ENCODE results near the gene NKAIN2.
"Not testable (repeated sequence)": the region's sequence is repeated elsewhere in the genome, so short reads cannot be mapped to it uniquely, and the experiment has no call there.

Gene NKAIN2

DNA sequence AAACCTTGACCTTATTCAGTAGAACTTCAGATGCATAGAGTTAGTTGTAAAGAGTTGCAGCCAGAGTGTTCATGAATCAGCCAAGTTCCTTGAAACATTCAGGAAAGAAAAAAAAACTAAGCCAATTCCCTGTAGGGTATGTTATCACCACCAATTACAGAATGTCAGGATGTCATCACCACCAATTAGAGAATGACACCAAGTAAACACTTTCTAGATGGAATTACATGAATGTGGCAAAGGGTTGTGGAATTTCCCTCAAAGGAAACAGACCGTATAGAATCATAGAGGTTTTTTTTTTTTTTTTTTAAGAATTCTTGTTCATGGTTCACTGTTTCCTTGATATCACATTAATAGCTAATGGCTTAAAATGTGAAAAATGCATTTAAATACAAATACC, 686.5 kb downstream of the NKAIN2 start:
- DNase-seq, result no peak

DNA sequence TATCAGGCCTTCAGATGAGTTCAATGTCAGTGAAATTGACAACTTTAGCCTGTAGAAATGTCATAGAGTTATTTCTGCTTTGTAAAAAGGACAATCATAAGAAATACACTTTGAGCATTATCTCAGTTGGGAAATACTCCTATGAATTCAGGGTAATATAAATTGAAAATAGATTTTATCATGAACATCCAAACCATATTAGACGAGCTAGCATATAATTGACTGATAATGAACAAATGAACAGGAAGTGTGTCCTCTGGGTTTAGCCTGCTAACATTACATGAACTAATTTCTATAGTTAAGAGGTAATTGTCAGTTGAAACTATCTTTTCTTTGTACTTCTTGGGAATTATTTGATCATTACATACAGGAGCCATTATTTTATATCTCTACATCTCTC, 689.6 kb downstream of the NKAIN2 start:
- DNase-seq, result no peak

DNA sequence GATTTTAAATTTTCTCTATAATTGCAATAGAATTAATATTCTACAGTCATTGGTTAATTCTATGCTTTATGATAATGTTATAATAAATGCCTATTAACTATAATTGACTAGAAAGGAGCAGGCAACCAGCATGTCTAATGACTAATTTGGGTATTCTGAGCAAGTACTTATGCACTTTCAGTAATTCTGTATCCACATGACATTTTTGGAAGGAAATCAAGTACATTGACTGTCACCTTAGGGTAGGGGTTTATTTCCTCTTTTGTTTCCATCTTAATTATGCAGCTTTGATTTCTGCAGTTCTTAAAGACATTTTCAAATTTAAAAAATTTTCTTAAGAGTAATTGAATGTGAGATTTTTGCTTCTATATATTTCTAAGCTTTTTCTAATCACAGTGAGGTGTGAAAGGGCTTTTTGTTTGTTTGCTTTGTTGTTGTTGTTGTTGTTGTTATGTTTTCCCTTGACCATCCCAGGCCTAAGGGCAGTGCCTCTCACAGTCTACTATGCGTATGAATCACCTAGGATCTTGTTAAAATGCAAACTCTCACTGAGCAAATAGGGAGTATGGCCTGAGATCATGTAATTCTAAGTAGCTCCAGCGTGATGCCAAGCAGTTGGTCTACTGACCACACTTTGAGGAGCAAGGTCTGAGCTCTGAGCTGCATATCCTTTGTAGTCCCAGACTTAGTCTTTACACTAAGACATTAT, 691.4 kb downstream of the NKAIN2 start:
- DNase-seq, result no peak

DNA sequence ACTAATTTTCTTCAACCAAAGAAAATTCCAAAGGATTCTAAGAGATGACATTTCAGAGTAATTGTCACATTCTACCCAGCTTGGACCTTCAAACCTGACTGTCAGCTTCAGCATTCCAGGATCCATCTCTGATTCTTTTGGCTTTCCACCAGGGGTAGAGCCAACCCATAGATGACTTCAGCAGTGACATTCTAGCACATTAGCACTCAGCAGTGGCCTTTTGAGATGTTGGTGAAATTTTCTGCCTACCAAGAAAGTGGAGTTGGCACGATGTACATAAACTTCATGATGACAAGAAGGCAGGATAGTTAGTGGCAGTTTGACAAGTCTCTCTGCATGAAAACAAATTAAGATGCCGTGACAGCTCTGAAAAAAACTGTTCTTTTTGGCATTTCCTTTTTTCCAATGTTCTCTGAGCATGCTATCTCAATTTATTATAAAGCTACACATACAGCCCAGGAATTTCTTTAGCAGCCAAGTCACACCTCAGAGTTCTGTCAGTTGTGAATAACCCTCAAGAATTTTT, 692.1 kb downstream of the NKAIN2 start:
- DNase-seq, result peak in 1 of 56 donors; percentile 1

DNA sequence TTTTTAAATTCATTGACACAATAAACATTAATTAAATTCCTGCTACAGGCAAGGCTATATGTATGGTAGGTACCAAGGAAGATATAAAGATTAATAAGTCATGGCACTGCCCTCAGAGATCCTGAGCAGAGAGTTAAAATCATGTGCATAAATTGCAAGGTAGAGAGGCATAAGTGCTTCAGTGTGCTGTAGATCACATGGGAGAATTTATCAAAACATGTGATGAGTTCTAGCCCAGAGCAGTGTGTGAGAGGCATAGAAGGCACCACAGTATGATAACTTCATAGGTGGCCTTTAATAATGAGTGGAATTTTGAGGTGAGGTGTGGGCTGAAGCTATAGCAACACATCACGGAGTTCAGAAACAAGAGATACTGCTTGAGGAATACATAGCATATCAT, 692.7 kb downstream of the NKAIN2 start:
- DNase-seq, result no peak

DNA sequence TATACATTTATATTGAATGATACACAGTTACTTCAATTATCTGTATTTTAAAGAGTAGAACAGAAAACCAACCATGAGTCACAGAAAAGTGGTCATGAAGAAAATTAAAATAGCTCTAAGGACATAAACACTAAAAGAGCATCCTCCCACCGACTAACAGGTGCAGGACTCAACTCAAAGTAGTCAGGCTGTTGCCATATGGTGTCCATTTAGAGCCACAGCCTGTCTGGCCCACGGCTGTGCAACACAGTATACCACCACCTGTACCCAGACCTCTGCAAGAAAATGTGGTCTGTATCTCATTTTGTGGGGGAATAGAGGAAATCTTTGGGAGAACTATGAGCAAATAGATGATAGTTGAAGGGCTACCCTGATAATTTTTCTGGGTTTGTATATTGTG, 708.8 kb downstream of the NKAIN2 start:
- DNase-seq, result no peak

DNA sequence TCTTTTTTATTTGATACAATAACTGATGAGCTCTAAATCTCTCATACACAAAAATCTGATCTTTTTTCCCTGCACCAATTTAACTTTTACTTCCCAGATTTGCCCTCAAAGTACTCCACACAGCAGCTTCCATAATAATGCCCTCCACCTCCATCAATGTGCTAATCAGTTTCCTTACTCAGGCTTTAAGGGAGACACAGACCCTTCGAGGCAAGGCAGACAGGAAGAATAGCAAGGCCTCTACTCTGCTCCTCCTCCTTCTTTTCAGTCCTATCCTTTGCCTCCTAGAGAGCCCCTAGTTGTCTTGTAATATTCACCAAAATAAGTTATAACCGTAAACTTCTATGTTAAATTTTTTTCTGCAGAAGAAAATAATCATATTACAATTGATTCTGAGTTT, 713.7 kb downstream of the NKAIN2 start:
- no peak for DNase-seq

DNA sequence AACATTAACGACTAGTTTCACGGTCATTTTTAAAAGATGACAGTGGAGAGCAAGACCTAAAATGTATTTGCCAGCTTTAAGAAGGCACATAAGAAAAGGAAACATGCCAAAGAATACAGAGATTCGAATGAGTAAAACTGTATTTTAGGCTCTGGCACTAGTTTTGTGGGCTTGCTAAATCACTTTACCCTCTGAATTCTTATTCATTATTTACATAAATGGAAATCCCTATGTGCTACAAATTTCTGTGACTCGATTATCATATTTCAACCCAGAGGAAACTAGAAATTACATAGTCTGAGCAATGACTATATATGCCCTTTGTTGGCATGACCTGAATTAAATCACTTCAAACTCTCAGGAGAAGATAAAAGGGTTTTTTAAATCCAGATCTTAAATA, 716.8 kb downstream of the NKAIN2 start:
- DNase-seq, result no peak

DNA sequence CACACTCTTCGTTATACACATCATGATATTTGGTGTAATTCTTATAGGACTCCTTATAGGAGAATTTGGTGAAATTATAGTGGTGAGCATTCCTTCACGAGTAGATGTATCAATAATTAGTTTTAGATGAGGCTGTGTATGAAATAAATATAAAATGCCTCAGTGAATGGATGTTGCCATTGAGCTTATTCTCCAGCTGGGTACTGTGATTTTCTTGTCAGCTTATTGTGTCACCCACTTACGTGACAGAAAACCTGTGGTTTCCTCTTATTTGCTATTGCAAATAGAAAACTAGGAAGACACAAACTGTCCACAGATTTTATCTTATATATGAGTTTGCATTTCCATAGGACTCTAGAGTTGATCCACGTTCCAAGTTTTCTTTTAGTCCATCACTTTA, 718.7 kb downstream of the NKAIN2 start:
- DNase-seq, result no peak

DNA sequence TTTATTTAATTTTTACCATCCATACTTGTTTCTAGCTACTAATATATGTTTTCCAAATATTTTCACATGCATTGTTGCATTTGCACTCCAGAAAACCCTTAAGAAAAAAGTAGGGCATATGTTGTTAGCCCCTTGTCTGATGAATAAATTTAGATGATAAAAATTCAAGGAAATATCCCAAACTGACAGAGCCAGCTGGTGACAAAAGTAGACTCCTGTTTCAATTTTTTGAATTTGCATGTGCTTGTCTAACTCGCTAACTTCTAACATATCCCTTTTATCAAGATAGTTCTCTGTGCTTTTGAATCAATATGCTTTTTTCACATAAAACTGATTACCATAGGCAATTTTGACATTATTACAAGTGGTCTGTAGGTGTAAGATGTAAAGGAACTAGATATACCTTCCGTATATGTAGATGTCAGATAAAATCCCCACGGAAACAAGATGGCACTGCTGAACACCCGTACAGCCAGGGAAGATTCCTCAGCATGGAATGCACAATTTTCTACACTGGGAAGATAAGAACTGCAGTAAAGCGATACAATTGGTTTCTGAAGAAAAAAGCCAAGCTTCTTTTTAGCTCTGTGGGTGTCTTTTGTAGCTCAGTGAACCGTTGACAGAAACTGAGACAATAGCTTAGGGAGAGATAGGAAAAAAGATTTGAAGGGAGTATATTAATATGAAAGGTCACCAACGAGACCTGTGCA, 721.0 kb downstream of the NKAIN2 start:
- no peak for DNase-seq

DNA sequence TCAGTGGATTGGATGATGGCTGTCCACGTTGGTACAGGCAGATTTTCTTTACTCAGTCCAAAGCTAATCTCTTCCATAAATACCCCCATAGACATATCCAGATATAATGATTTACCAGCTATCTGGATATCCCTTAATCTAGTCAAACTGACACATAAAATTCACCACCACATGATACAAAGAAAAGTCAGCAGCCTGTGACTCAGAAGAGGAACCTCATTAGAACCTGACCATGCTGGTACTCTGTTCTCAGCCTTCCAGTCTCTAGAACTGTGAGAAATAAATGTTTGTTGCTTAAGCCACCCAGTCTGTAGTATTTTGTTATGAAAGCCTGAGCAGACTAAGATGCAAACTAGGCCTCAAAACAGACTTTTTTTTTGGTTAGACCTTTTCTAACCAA, 727.3 kb downstream of the NKAIN2 start:
- no peak for DNase-seq

DNA sequence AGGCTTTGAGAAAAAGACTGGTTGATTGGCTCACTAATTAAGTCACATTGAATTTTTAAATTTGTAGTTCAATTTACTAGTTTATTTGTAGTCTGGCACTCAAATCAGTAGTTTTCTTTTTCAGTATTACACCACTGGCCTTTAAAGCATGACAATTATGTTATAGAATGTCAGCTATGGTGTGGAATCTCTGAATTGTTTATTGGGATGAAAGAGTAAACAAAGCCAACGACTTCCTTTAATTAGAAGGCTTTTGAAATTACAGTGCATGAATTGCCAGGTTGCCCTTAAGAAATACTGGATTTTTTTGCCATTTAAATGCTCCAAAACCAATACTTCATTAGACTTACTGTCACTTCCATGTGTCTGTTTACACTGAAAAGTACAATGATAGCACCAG, 731.6 kb downstream of the NKAIN2 start:
- no peak for DNase-seq

DNA sequence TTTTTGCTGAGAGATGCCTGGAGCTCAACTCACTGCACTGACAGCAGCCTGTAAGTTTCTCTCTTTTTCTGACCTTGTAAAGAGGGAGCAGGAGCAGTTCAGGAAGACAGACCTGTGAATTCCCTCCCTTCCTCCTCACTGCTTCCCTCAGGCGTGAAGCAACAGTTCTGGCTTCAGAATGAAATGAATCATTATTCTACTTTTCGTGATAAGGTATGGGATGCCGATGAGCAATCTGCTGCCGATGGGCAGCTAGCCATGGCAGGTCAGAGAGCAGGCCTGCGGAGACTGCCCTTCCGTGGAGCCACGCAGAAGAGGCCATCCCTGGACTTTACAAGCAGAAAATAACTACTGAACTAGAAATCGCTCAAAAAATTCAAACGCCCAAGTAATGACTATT, 732.1 kb downstream of the NKAIN2 start:
- no peak for DNase-seq

DNA sequence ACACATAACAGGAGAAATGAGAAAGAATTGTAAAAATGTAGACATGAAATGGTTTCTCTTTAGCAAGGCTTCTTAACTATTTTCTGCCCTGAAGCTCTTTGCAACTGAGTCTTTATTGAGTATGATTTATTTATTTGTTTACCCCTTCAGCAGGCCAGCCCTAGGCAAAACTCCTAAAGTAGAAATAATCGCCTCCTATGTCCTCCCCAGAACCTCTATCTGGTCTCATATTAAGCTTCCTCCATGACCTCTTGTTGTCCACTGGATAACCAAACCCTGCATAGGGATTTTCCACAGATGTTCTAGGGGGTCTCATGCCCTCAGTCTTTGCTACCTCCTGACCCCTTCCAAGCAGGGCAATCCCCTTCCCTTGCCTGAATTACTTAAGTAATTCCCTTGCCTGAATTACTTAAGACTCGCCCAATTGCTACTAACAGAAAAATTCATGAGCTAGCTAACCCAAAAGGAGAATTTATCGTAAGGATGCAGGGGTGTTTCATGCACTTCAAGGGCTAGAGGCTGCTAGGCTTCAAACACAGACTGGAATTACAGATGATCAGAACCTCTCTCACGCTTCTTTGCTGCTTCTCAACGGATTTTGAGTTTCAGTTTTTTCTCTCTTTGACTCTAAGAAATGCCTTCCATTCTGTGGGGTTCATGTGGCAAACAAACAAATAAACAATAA, 732.6 kb downstream of the NKAIN2 start:
- DNase-seq, result no peak

DNA sequence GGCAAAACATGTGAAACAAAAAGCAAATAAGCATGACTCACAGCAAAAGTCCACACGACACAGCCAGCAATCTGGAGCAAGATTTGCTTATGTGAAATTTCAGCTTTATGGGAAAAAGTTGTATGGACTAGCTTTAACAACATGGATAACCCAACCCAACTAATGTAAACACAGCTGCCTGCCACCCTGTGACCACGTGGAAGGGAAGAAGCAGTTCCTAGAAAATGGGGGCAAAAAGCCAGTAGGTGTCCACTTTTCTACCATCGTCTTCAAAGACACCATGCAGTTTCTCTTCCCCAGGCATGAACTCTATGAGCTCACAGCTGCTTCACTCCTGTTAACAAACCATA, 733.2 kb downstream of the NKAIN2 start:
- DNase-seq, result no peak

DNA sequence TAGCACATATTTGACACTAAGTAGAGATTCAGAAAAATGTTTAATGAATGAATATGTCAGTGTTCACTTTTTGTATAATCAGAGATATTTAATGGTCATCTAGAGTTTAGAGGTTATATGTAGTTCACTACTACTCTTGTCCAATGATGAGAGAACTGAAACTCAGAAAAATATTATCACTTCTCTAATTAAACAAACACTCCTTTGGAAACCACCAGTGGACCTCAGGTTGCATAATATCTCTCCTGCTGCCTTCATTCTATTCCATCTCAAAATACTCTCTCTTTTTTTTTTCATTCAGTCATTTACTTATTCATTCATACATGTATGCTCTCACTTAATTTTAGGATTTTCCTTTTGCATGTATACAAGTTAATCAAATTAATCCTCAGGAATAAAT, 735.4 kb downstream of the NKAIN2 start:
- DNase-seq, result no peak

DNA sequence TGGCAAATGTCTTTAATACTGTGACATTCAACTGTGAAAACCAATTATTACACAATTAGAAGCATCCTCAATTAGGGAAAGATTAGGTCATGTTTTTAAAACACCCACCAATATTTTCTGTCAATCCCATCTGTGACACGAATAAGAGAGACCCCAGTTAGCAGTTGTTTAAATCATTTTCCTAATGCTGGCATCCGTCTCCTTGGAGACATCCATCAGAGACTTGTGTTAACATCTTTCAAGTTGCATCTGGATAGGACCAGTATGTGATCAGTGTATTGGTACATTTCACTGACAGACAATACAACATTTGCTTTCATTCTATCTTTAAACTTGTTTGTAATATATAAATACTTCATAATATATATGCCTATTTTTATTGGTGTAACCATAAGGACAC, 737.9 kb downstream of the NKAIN2 start:
- no peak for DNase-seq

DNA sequence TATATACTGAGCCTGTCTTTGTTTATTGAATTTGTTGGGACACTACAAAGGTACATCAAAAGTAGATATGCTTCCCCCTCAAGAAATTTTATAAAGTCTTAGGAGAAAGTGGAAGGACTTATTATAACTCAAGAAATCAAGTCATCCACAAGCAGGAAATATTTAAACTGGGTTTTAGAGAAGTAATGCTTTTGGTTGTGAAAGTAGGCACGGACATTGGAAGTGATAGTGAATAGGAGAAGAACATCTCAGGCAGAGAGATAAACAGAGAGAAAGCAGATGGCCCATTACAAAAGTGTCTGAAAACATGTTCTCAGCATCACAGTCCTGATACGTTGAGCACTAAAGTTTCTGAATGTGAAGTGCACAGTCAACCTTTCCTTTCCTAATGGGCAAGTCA, 742.9 kb downstream of the NKAIN2 start:
- DNase-seq, result no peak

DNA sequence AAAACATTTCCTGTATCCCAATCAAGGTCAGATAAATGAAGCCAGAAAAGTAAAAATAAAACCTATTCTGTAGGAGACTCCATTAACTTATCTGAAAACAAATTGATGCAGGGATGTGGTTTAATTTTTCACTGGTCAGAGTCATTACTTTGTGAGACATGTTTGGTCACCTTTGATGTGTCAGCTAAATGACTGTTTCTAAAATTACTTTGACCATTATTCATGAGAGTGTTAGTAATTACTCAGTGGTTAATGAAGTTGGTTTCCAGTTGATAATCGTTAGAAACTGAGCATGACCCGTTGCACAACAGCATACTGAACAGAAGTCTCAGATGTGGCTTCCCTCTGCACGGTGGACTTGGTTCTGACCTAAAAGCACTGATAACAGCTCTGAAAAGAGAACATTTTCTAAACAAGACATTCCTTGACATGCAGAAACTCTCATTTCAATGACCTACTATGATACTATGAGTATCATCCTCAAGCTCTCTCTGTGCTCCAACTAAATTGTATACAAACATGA, 748.1 kb downstream of the NKAIN2 start:
- no peak for DNase-seq

DNA sequence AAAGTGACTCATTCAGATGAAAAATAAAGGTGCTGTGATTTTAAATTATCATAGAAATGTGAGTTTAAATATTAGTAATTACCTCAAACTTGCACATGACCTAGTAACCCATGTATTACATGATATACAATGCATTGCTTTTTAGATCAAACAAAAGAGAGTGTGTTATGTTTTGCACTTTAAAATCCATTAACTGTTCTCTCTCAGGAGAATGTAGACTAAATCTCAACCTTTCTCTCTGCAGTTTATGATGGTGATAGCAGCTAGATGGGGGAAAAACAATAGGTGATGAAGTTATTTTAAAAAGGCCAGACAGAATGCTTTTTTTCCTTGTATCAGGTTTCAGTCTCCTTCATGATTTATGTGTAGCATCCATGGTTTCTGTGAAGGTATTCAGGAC, 754.2 kb downstream of the NKAIN2 start:
- no peak for DNase-seq

DNA sequence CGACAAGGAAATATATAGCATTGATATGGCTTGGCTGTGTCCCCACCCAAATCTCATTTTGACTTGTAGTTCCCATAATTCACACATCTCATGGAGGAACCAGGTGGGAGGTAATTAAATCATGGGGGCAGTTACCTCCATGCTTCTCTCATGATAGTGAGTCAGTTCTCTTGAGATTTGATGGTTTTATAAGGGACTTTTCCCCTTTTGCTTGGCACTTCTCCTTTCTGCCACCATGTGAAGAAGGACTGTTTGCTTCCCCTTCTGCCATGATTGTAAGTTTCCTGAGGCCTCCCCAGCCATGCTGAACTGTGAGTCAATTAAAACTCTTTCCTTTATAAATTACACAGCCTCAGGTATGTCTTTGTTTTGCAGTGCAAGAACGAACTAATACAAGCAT, 756.4 kb downstream of the NKAIN2 start:
- not testable (repeated sequence) for DNase-seq

DNA sequence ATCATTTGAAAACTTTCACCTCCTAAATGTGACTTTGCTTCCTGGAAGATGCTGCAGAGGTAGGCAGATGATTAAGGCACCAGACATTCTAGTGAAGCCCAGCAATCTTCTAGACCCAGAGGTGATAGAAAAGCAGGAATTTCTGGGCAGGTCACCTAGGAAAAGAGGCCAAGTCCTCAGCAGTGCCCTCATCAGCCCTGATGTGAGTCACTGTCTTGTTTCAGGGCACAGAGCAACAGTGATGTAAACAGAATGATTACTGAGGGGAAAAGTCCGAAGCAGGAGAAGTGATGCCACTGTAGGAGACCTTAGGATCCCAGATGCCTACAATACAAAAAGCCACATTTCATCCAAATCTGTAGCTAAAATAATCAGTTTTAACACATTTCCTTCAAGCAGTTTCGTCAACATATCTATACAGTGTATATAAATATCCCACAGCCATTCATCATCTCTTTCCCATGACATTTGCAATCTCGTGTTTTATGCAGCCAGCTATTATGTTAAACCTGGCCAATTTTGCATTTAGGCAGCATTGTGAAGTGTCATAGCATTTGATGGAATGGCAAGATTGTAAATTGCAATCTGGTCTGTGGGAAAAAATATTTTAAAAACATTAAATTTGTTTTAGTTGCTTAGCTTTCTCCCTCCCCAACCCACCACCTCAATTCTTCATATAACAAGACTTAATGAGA, 757.4 kb downstream of the NKAIN2 start:
- no peak for DNase-seq

Measured in nucleus accumbens (tissue), 56 donors.